Measurements from ENCODE around the gene LAMA3. TPM values are rescaled to one million over a fixed set of nuclear protein-coding genes. Genes with fewer than 3 reads are reported as not detected.

The LAMA3 gene
- total and polyA plus RNA-seq, 2 of the 13 experiments (the other 11 are each of a cell fraction or from before 2014, with no cell fraction given) = 0.45 to 2.2 TPM

DNA sequence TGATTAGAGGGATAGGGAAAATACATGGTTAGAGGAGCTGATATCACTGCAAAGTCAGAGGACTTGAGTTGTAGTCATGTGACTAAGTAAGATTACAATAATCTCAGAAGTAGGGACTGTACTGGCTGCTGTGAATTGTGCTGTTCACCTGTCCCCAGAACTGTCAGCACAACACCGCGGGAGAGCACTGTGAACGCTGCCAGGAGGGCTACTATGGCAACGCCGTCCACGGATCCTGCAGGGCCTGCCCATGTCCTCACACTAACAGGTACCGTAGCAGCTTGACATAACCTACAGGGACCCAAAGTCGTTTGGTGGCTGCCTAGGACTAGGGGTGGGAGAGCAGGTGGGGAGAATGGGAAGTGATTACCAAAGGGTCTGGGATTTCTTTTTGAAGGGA, 192.5 kb downstream of the LAMA3 start:
- H3K9ac ChIP-seq (ENCODE audit: insufficient read depth, low read depth, low read length) = no peak overlapping the region
- H3K27ac ChIP-seq (ENCODE audit: extremely low read length, insufficient read depth, low read length) = no peak overlapping the region
- TF ChIP-seq, protein P1, sequence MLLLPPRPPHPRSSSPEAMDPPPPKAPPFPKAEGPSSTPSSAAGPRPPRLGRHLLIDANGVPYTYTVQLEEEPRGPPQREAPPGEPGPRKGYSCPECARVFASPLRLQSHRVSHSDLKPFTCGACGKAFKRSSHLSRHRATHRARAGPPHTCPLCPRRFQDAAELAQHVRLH (CRISPR knock-in tag; IDR thresholded peaks at IDR 0.05; ENCODE audit: borderline replicate concordance, low read depth) = no peak
- TF ChIP-seq MXD4 (CRISPR knock-in tag; IDR thresholded peaks at IDR 0.05) (no peak), MTF1 (CRISPR knock-in tag; IDR thresholded peaks at IDR 0.05) (no peak), ZNF160 (CRISPR knock-in tag; IDR thresholded peaks at IDR 0.05) (no peak), TEAD3 (CRISPR knock-in tag; optimal IDR thresholded peaks at IDR 0.05; ENCODE audit: borderline replicate concordance) (no peak)
- TF ChIP-seq, protein P2, sequence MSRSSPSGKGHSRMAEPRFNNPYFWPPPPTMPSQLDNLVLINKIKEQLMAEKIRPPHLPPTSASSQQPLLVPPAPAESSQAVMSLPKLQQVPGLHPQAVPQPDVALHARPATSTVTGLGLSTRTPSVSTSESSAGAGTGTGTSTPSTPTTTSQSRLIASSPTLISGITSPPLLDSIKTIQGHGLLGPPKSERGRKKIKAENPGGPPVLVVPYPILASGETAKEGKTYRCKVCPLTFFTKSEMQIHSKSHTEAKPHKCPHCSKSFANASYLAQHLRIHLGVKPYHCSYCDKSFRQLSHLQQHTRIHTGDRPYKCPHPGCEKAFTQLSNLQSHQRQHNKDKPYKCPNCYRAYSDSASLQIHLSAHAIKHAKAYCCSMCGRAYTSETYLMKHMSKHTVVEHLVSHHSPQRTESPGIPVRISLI (CRISPR knock-in tag; IDR thresholded peaks at IDR 0.05; ENCODE audit: borderline replicate concordance) = no peak
- intact Hi-C loops (cut with micrococcal nuclease; ENCODE audit: unreplicated experiment) = no loop called here
- no peak overlapping the region for H2AFZ ChIP-seq (ENCODE audit: low read length)
- no TSS peak for BruUV-seq (replicated peaks)
- no peak for FAIRE-seq
- CTCF ChIA-PET (ENCODE audit: low intra/inter-chr PET ratio, low total read pairs) = no interaction called here
- no peaks in the 10 kb centered on the region for H3K79me2 ChIP-seq (ENCODE audit: insufficient read depth, low read length)
- DNase-seq (ENCODE audit: low spot score) = no peak
- H3K36me3 ChIP-seq (replicated peaks in 1 of 2; ENCODE audit: control insufficient read depth in 1 of 2, insufficient read depth in 2 of 2, low read length in 2 of 2) = no peaks in the 10 kb centered on the region
- no peak overlapping the region for H3K4me3 ChIP-seq (replicated peaks in 1 of 3; ENCODE audit: insufficient read depth in 1 of 3, low read depth in 2 of 3, low read length in 3 of 3)
- no peaks in the 10 kb centered on the region for H3K9me3 ChIP-seq (ENCODE audit: low read length)
- no peak overlapping the region for H3K4me2 ChIP-seq (ENCODE audit: low read depth, low read length)
- H3K4me1 ChIP-seq (ENCODE audit: insufficient read depth, low read length) = peaks cover 38% of the 10 kb centered on the region
- in situ Hi-C loops (cut with HindIII; ENCODE audit: extremely low pct_ligation_motif_present, low pct_unique_long_range_greater_than_20kb) = no loop called here
- 97% methylated on average over 5 of the region's 8 CpGs for WGBS (ENCODE audit: low lambda C conversion rate)
- POLR2A ChIA-PET = no interaction called here
- no peak for ATAC-seq
- H4K20me1 ChIP-seq (ENCODE audit: insufficient read depth, low read length) = no peaks in the 10 kb centered on the region
- no peaks in the 10 kb centered on the region for H3K27me3 ChIP-seq (ENCODE audit: control insufficient read depth in 1 of 2, insufficient read depth in 2 of 2, low read length in 2 of 2)

DNA sequence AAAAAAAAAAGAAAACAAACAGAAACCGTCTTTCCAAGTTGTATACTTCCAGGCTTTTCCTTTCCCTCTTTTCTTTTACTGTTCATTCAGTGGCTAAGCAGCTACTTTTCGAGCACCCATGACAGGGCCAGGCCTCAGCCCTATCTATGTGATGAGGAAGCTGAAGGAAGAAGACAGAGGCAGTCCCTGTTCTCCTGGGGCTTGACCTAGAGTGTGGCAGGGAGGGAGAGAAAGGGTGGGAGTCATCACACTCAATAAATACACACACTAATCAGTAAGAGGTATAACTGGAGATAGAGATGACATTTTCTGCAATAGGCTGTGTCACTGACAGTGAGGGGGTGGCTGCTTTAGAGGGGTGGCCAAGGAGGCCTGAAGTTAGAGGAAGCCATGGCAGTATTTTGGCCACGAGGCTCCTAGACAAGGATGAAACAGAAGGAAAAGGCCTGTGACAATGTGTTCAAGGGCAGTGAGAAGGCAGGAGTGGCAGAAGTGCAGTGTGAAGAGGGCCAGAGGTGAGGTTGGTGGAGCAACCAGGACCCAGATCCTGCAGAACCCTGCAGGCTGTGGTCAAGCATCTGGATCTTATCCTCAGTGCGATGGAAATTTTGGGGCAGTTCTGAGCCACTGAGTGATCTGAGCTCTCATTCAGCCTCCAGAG, 193.5 kb downstream of the LAMA3 start:
- intact Hi-C loops (cut with micrococcal nuclease; ENCODE audit: unreplicated experiment) = no loop called here
- no TSS peak for BruUV-seq (replicated peaks)
- Histone ChIP-seq H3K79me2 (ENCODE audit: insufficient read depth, low read length) (no peaks in the 10 kb centered on the region), H3K27ac (ENCODE audit: extremely low read length, insufficient read depth, low read length) (peak overlapping the region; percentile 65), H3K4me3 (replicated peaks in 1 of 3; ENCODE audit: insufficient read depth in 1 of 3, low read depth in 2 of 3, low read length in 3 of 3) (no peak overlapping the region; a peak in 1 of 6 replicates), H3K9me3 (ENCODE audit: low read length) (no peaks in the 10 kb centered on the region), H3K4me2 (ENCODE audit: low read depth, low read length) (peak overlapping the region; percentile 61), H3K4me1 (ENCODE audit: insufficient read depth, low read length) (peaks cover 38% of the 10 kb centered on the region), H3K9ac (ENCODE audit: insufficient read depth, low read depth, low read length) (peak overlapping the region; percentile 1; the same call in 1 of the 2 replicates), H3K27me3 (ENCODE audit: control insufficient read depth in 1 of 2, insufficient read depth in 2 of 2, low read length in 2 of 2) (no peaks in the 10 kb centered on the region), H4K20me1 (ENCODE audit: insufficient read depth, low read length) (no peaks in the 10 kb centered on the region), H3K36me3 (replicated peaks in 1 of 2; ENCODE audit: control insufficient read depth in 1 of 2, insufficient read depth in 2 of 2, low read length in 2 of 2) (no peaks in the 10 kb centered on the region), H2AFZ (ENCODE audit: low read length) (no peak overlapping the region)
- WGBS (ENCODE audit: low lambda C conversion rate) = 92% methylated on average over 4 of the region's 4 CpGs
- CTCF ChIA-PET (ENCODE audit: low intra/inter-chr PET ratio, low total read pairs) = no interaction called here
- in situ Hi-C loops (cut with HindIII; ENCODE audit: extremely low pct_ligation_motif_present, low pct_unique_long_range_greater_than_20kb) = no loop called here
- no peak for DNase-seq (ENCODE audit: low spot score)
- no peak; the same call in 2 of the 3 replicates for ATAC-seq
- no peak for FAIRE-seq
- POLR2A ChIA-PET = interaction anchor here (0.7 to 3.1 kb wide), 3 partner anchors 11 to 232 kb away, joined by 3 to 10 read pairs (median 7); no protein-coding TSS in a partner anchor
- TF ChIP-seq PAWR (CRISPR knock-in tag; IDR thresholded peaks at IDR 0.05; ENCODE audit: borderline replicate concordance) (no peak), TOPORS (CRISPR knock-in tag; IDR thresholded peaks at IDR 0.05) (no peak), ZNF431 (CRISPR knock-in tag; IDR thresholded peaks at IDR 0.05; ENCODE audit: borderline replicate concordance, low read depth) (no peak), SAFB2 (CRISPR knock-in tag; IDR thresholded peaks at IDR 0.05; ENCODE audit: borderline replicate concordance, low read depth) (no peak), ZNF253 (CRISPR knock-in tag; IDR thresholded peaks at IDR 0.05; ENCODE audit: borderline replicate concordance) (no peak), RELA (CRISPR knock-in tag; IDR thresholded peaks at IDR 0.05) (no peak), ZNF354B (CRISPR knock-in tag; IDR thresholded peaks at IDR 0.05) (no peak), ADNP (CRISPR knock-in tag; IDR thresholded peaks at IDR 0.05) (no peak), AKAP8 (CRISPR knock-in tag; IDR thresholded peaks at IDR 0.05) (no peak), ZNF33B (CRISPR knock-in tag; IDR thresholded peaks at IDR 0.05) (no peak), BHLHE40 (IDR thresholded peaks at IDR 0.05; ENCODE audit: low read length) (no peak)
- TF ChIP-seq, protein P3, sequence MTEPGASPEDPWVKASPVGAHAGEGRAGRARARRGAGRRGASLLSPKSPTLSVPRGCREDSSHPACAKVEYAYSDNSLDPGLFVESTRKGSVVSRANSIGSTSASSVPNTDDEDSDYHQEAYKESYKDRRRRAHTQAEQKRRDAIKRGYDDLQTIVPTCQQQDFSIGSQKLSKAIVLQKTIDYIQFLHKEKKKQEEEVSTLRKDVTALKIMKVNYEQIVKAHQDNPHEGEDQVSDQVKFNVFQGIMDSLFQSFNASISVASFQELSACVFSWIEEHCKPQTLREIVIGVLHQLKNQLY (CRISPR knock-in tag; IDR thresholded peaks at IDR 0.05) = no peak
